Mucosa of rectum (tissue), 2 donors: ENCODE results near the gene B4GALNT3.

Experiments used
- H3K27ac ChIP-seq, 2 donors: one replicate each; pipeline ENCODE4 v1.7.0; 2013; ENCODE audit warnings: inconsistent platforms in 2 of 2, low read depth in 2 of 2, low read length in 2 of 2
- H3K27me3 ChIP-seq, 2 donors: one replicate each; pipeline ENCODE4 v1.7.0; 2013; ENCODE audit warnings: low read length in 2 of 2; ENCODE audit not compliant: control insufficient read depth in 2 of 2, insufficient read depth in 2 of 2
- H3K36me3 ChIP-seq, 2 donors: one replicate each; pipeline ENCODE4 v1.7.0; 2013; ENCODE audit warnings: low read length in 2 of 2; ENCODE audit not compliant: control insufficient read depth in 2 of 2, insufficient read depth in 2 of 2
- H3K4me1 ChIP-seq, 2 donors: one replicate each; pipeline ENCODE4 v1.7.0; 2013; ENCODE audit warnings: low read length in 2 of 2, mild to moderate bottlenecking in 1 of 2; ENCODE audit not compliant: control insufficient read depth in 2 of 2, insufficient read depth in 2 of 2
- H3K4me3 ChIP-seq, 2 donors: one replicate each; pipeline ENCODE4 v1.7.0; 2013; ENCODE audit warnings: low read length in 2 of 2
- H3K9ac ChIP-seq, 2 donors: one replicate each; pipeline ENCODE4 v1.7.0; 2013; ENCODE audit warnings: low read length in 2 of 2, low read depth in 1 of 2, mild to moderate bottlenecking in 1 of 2
- H3K9me3 ChIP-seq, 2 donors: one replicate each; pipeline ENCODE4 v1.7.0; 2013; ENCODE audit warnings: low read length in 2 of 2; ENCODE audit not compliant: control insufficient read depth in 2 of 2
- donor health status: healthy.
- donor health status: Normal muscosa, but diverticular disease.

The B4GALNT3 gene

GRCh38 chr12:544941-545635, 85.3 kb downstream of the B4GALNT3 start:
- Histone ChIP-seq H3K4me1 (peaks cover 15 to 17% of the 10 kb centered on the region in 2 donors), H3K9ac (no peak overlapping the region), H3K27me3 (no peaks in the 10 kb centered on the region), H3K4me3 (no peak overlapping the region), H3K36me3 (peaks cover 8 to 14% of the 10 kb centered on the region in 2 donors), H3K27ac (no peak overlapping the region), H3K9me3 (no peaks in the 10 kb centered on the region)

- Histone ChIP-seq H3K4me1 (peaks cover 11 to 13% of the 10 kb centered on the region in 2 donors), H3K4me3 (no peak overlapping the region), H3K36me3 (peaks cover 16 to 19% of the 10 kb centered on the region in 2 donors), H3K27ac (no peak overlapping the region), H3K27me3 (no peaks in the 10 kb centered on the region), H3K9ac (no peak overlapping the region), H3K9me3 (no peaks in the 10 kb centered on the region)
Measured at GRCh38 chr12:545835-546234, 86.1 kb downstream of the B4GALNT3 start.

- peaks cover 5 to 7% of the 10 kb centered on the region in 2 donors for H3K4me1 ChIP-seq
- no peak overlapping the region for H3K4me3 ChIP-seq
- H3K27ac ChIP-seq = no peak overlapping the region
- H3K36me3 ChIP-seq = peaks cover 17 to 20% of the 10 kb centered on the region in 2 donors
- H3K27me3 ChIP-seq = no peaks in the 10 kb centered on the region
- no peak overlapping the region for H3K9ac ChIP-seq
- no peaks in the 10 kb centered on the region for H3K9me3 ChIP-seq
Measured at GRCh38 chr12:546265-546919, 86.7 kb downstream of the B4GALNT3 start.

- Histone ChIP-seq H3K9me3 (no peaks in the 10 kb centered on the region), H3K4me3 (no peak overlapping the region), H3K27me3 (no peaks in the 10 kb centered on the region), H3K4me1 (peaks cover under 1 to 1% of the 10 kb centered on the region in 2 donors), H3K27ac (no peak overlapping the region), H3K36me3 (peaks cover 17 to 23% of the 10 kb centered on the region in 2 donors), H3K9ac (no peak overlapping the region)
Measured at GRCh38 chr12:546920-547845, 87.4 kb downstream of the B4GALNT3 start.

GRCh38 chr12:547883-548470, 88.2 kb downstream of the B4GALNT3 start:
- Histone ChIP-seq H3K9me3 (no peaks in the 10 kb centered on the region), H3K36me3 (peaks cover 23 to 25% of the 10 kb centered on the region in 2 donors), H3K9ac (no peak overlapping the region), H3K27me3 (no peaks in the 10 kb centered on the region), H3K4me1 (no peaks in the 10 kb centered on the region), H3K4me3 (no peak overlapping the region), H3K27ac (no peak overlapping the region)

GRCh38 chr12:549476-550082, 89.8 kb downstream of the B4GALNT3 start:
- H3K27me3 ChIP-seq = no peaks in the 10 kb centered on the region
- H3K27ac ChIP-seq = no peak overlapping the region
- peaks cover 23 to 28% of the 10 kb centered on the region in 2 donors for H3K36me3 ChIP-seq
- no peak overlapping the region for H3K9ac ChIP-seq
- no peak overlapping the region for H3K4me3 ChIP-seq
- no peaks in the 10 kb centered on the region for H3K4me1 ChIP-seq
- H3K9me3 ChIP-seq = no peaks in the 10 kb centered on the region

GRCh38 chr12:550473-551260, 90.9 kb downstream of the B4GALNT3 start:
- Histone ChIP-seq H3K27ac (no peak overlapping the region), H3K27me3 (no peaks in the 10 kb centered on the region), H3K4me3 (no peak overlapping the region), H3K9ac (no peak overlapping the region), H3K4me1 (no peaks in the 10 kb centered on the region), H3K9me3 (no peaks in the 10 kb centered on the region), H3K36me3 (peaks cover 23 to 28% of the 10 kb centered on the region in 2 donors)

- Histone ChIP-seq H3K36me3 (peaks cover 31% of the 10 kb centered on the region in 2 donors), H3K9me3 (no peaks in the 10 kb centered on the region), H3K4me3 (no peak overlapping the region), H3K27me3 (no peaks in the 10 kb centered on the region), H3K27ac (no peak overlapping the region), H3K4me1 (no peaks in the 10 kb centered on the region), H3K9ac (no peak overlapping the region)
Measured at GRCh38 chr12:552466-552865, 92.7 kb downstream of the B4GALNT3 start.
